SK-N-SH treated with all-trans-retinoic acid at 6 μM for 48 hours (cell line): ENCODE measurements around the gene OR1M1.

Experiments
- CSRNP3 ChIP-seq: fragments of 250-450 bp; sonication (Bioruptor Pico); IDR thresholded peaks from 2 replicates; pipeline ENCODE4 v1.5.1; 2021; ENCODE audit warnings: mild to moderate bottlenecking, moderate library complexity
- ESRRG ChIP-seq: fragments of 250-450 bp; sonication (Bioruptor Pico); IDR thresholded peaks from 2 replicates; pipeline ENCODE4 v1.6.1; 2021; ENCODE audit warnings: mild to moderate bottlenecking
- PATZ1 ChIP-seq: fragments of 250-450 bp; sonication (Bioruptor Pico); IDR thresholded peaks from 2 replicates; pipeline ENCODE4 v1.8.0; 2020; ENCODE audit warnings: mild to moderate bottlenecking, moderate library complexity, borderline replicate concordance
- RARB ChIP-seq: fragments of 250-450 bp; sonication (Bioruptor Pico); IDR thresholded peaks from 2 replicates; pipeline ENCODE4 v1.8.0; 2021; ENCODE audit warnings: mild to moderate bottlenecking, moderate library complexity

DNA sequence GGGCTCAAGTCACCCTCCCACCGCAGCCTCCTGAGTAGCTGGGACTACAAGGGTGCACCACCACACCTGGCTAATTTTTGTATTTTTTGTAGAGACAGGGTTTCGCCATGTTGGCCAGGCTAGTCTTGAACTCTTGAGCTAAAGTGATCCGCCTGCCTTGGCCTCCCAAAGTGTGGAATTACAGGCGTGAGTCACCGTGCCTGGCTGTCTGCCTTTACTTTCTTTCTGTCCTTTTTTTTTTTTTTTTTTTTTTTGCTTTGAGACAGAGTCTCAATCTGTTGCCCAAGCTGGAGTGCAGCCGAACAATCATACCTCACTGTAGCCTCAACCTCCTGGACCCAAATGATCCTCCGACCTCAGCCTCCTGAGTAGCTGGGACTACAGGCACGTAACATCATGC, 25.0 kb upstream of the OR1M1 start:
- TF ChIP-seq CSRNP3, result no peak
- TF ChIP-seq RARB (CRISPR knock-in tag), result no peak
- TF ChIP-seq PATZ1 (CRISPR knock-in tag), result no peak
- TF ChIP-seq ESRRG (CRISPR knock-in tag), result no peak
